ENCODE results near the gene OSM. TPM values are rescaled to one million over a fixed set of nuclear protein-coding genes. Genes with fewer than 3 reads are reported as not detected.

Gene OSM
- total RNA-seq, 4 donors from 2014 or later, result 0.40 TPM; not detected in 3

GRCh38 chr22:30250039-30250565 lies 16.5 kb downstream of the OSM start:
- H3K9me3 ChIP-seq, result no peaks in the 10 kb centered on the region
- H3K27me3 ChIP-seq, result no peaks in the 10 kb centered on the region
- no peak for DNase-seq
- no peaks in the 10 kb centered on the region for H3K36me3 ChIP-seq
- H3K4me1 ChIP-seq, result peaks cover 15 to 41% of the 10 kb centered on the region in 2 donors
- 84 to 100% methylated on average over 1 to 3 of the region's 3 CpGs for WGBS, 2 donors
- TF ChIP-seq POLR2A (IDR thresholded peaks at IDR 0.05), result no peak
- no peak for TF ChIP-seq CTCF (IDR thresholded peaks at IDR 0.05)
- intact Hi-C loops (cut with DNase I), result no loop called here
- no peak overlapping the region for H3K4me3 ChIP-seq (replicated peaks in 1 of 3)
- H3K27ac ChIP-seq, result peak overlapping the region in 1 of 3 donors; percentile 49

GRCh38 chr22:30249049-30250038 lies 17.3 kb downstream of the OSM start:
- no peak overlapping the region for H3K4me3 ChIP-seq (replicated peaks in 1 of 3)
- WGBS, 2 donors, result 69 to 82% methylated on average over 24 to 26 of the region's 27 CpGs

GRCh38 chr22:30248484-30248883 lies 18.2 kb downstream of the OSM start:
- Histone ChIP-seq H3K9me3 (no peaks in the 10 kb centered on the region), H3K27ac (no peak overlapping the region), H3K27me3 (no peaks in the 10 kb centered on the region), H3K36me3 (no peaks in the 10 kb centered on the region), H3K4me3 (replicated peaks in 1 of 3) (no peak overlapping the region), H3K4me1 (peaks cover 15 to 40% of the 10 kb centered on the region in 2 donors)
- intact Hi-C loops (cut with DNase I), result no loop called here
- no peak for TF ChIP-seq CTCF (IDR thresholded peaks at IDR 0.05)
- TF ChIP-seq POLR2A (IDR thresholded peaks at IDR 0.05), result no peak
- WGBS, 2 donors, result 81 to 84% methylated on average over 6 of the region's 6 CpGs
- no peak for DNase-seq

More at GRCh38 chr22:30249049-30250038, 17.3 kb downstream of the OSM start:
- intact Hi-C loops (cut with DNase I), result no loop called here
- DNase-seq, result peak in 1 of 2 donors; percentile 23
- no peak for TF ChIP-seq CTCF (IDR thresholded peaks at IDR 0.05)
- TF ChIP-seq POLR2A (IDR thresholded peaks at IDR 0.05), result no peak
- Histone ChIP-seq H3K36me3 (no peaks in the 10 kb centered on the region), H3K27ac (no peak overlapping the region), H3K27me3 (no peaks in the 10 kb centered on the region), H3K4me1 (peaks cover 15 to 41% of the 10 kb centered on the region in 2 donors), H3K9me3 (no peaks in the 10 kb centered on the region)

GRCh38 chr22:30247974-30248373 lies 18.7 kb downstream of the OSM start:
- Histone ChIP-seq H3K4me3 (replicated peaks in 1 of 3) (no peak overlapping the region), H3K4me1 (peaks cover 15 to 35% of the 10 kb centered on the region in 2 donors), H3K27ac (no peak overlapping the region), H3K36me3 (no peaks in the 10 kb centered on the region), H3K27me3 (no peaks in the 10 kb centered on the region), H3K9me3 (no peaks in the 10 kb centered on the region)
- 75 to 86% methylated on average over 7 to 10 of the region's 12 CpGs for WGBS, 2 donors
- intact Hi-C loops (cut with DNase I), result no loop called here
- TF ChIP-seq POLR2A (IDR thresholded peaks at IDR 0.05) (no peak), CTCF (IDR thresholded peaks at IDR 0.05) (no peak)
- no peak for DNase-seq

GRCh38 chr22:30247561-30247960 lies 19.1 kb downstream of the OSM start:
- peaks cover 15 to 31% of the 10 kb centered on the region in 2 donors for H3K4me1 ChIP-seq
- H3K4me3 ChIP-seq (replicated peaks in 1 of 3), result no peak overlapping the region
- intact Hi-C loops (cut with DNase I), result no loop called here
- H3K36me3 ChIP-seq, result no peaks in the 10 kb centered on the region
- H3K27me3 ChIP-seq, result no peaks in the 10 kb centered on the region
- DNase-seq, result no peak
- H3K27ac ChIP-seq, result no peak overlapping the region
- WGBS, 2 donors, result 89 to 95% methylated on average over 11 of the region's 11 CpGs
- TF ChIP-seq CTCF (IDR thresholded peaks at IDR 0.05), result no peak
- TF ChIP-seq POLR2A (IDR thresholded peaks at IDR 0.05), result no peak
- H3K9me3 ChIP-seq, result no peaks in the 10 kb centered on the region

Measured in thyroid gland (tissue), 4 donors.